ENCODE data around the gene COPS4. TPM values are rescaled to one million over a fixed set of nuclear protein-coding genes. Genes with fewer than 3 reads are reported as not detected.

The COPS4 gene
- total RNA-seq, 1 experiment from 2014 or later, result 28.6 TPM

- Histone ChIP-seq H3K27ac (ENCODE audit: low read depth, low read length) (no peak overlapping the region), H3K9ac (ENCODE audit: low read length) (no peak overlapping the region), H3K27me3 (ENCODE audit: insufficient read depth, low read length) (no peaks in the 10 kb centered on the region), H3K4me3 (replicated peaks in 1 of 2; ENCODE audit: low read depth in 1 of 2, low read length in 2 of 2) (no peak overlapping the region), H3K79me2 (ENCODE audit: insufficient read depth, low read length) (peaks cover 63% of the 10 kb centered on the region), H4K20me1 (ENCODE audit: insufficient read depth) (no peaks in the 10 kb centered on the region), H3K9me3 (ENCODE audit: control insufficient read depth in 1 of 2, insufficient read depth in 1 of 2, low read depth in 1 of 2, low read length in 2 of 2) (no peaks in the 10 kb centered on the region), H3K4me1 (ENCODE audit: control insufficient read depth in 1 of 2, insufficient read depth in 2 of 2, low read length in 2 of 2) (peaks cover 3 to 13% of the 10 kb centered on the region in 2 experiments; a peak in 2 of 4 replicates), H3K9me2 (ENCODE audit: insufficient read depth) (no peaks in the 10 kb centered on the region), H3K36me3 (ENCODE audit: control insufficient read depth in 1 of 2, insufficient read depth in 2 of 2, low read length in 2 of 2) (no peaks in the 10 kb centered on the region), H3K4me2 (ENCODE audit: low read length) (no peak overlapping the region), H2AFZ (ENCODE audit: low read depth, low read length, poor library complexity, severe bottlenecking) (no peak overlapping the region)
- ChIA-PET RAD21 (ENCODE audit: low non-redundant PET in 1 of 2, low total read pairs in 2 of 2, uncharacterized antibody in 2 of 2, unreplicated experiment in 2 of 2) (no interaction called here), POLR2A (no interaction called here), CTCF (no interaction called here)
- DNase-seq (ENCODE audit: low read depth, low spot score) (no peak), ATAC-seq (no peak)
- intact Hi-C loops (cut with micrococcal nuclease), result no loop called here
- TF ChIP-seq SRF (IDR thresholded peaks at IDR 0.05; ENCODE audit: low read depth) (no peak), SIN3A (IDR thresholded peaks at IDR 0.05; ENCODE audit: low read depth) (no peak), ZFX (IDR thresholded peaks at IDR 0.05) (no peak), REST (IDR thresholded peaks at IDR 0.05; ENCODE audit: low read depth) (no peak), EZH2phosphoT487 (IDR thresholded peaks at IDR 0.05; ENCODE audit: borderline replicate concordance) (no peak), RAD21 (IDR thresholded peaks at IDR 0.05; ENCODE audit: low read depth) (no peak), MAX (IDR thresholded peaks at IDR 0.05) (no peak), ELF1 (IDR thresholded peaks at IDR 0.05; ENCODE audit: borderline replicate concordance, low read depth) (no peak), POLR2AphosphoS5 (IDR thresholded peaks at IDR 0.05; ENCODE audit: low read depth, low read length) (no peak), ZNF274 (IDR thresholded peaks at IDR 0.05; ENCODE audit: low read depth, low read length) (no peak), SP1 (IDR thresholded peaks at IDR 0.05; ENCODE audit: low read depth) (no peak), TCF7L2 (IDR thresholded peaks at IDR 0.05; ENCODE audit: borderline replicate concordance, extremely low read depth, insufficient read depth, insufficient read length) (no peak), EGR1 (IDR thresholded peaks at IDR 0.05; ENCODE audit: low read depth) (no peak), POLR2A (IDR thresholded peaks at IDR 0.05; ENCODE audit: borderline replicate concordance, extremely low read depth, insufficient read depth, insufficient read length) (no peak)
- no TSS peak for BruUV-seq (replicated peaks)
Observed at GRCh38 chr4:83036991-83037665, 2.1 kb downstream of the COPS4 start.
